ENCODE results near the gene C12orf75. TPM values are rescaled to one million over a fixed set of nuclear protein-coding genes. Genes with fewer than 3 reads are reported as not detected.
A peak's percentile ranks its signal among the peaks of the same experiment; 100 is the strongest.

Gene C12orf75
- total and polyA plus RNA-seq, 2 experiments from 2014 or later: 43.9 to 69.8 TPM

DNA sequence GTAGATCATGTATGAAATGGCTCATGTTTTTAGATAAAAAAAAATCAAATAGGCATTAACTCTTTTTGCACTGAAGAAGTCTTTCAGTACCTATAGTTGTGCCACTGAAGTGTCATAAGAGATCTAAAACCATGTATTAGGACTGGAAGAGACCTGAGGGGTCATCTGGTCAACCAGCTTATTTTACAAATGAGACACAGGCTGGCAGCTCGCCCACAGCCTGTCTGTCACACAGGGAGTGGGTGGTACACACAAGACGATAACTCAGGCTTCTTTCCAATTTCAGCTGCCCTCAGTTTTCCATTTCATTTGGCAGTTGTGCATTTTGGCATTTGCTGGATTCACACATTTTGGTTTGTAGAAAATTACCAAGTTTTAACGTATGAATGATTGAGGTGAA is 34.7 kb downstream of the C12orf75 start (continued):
- TF ChIP-seq, protein P1, sequence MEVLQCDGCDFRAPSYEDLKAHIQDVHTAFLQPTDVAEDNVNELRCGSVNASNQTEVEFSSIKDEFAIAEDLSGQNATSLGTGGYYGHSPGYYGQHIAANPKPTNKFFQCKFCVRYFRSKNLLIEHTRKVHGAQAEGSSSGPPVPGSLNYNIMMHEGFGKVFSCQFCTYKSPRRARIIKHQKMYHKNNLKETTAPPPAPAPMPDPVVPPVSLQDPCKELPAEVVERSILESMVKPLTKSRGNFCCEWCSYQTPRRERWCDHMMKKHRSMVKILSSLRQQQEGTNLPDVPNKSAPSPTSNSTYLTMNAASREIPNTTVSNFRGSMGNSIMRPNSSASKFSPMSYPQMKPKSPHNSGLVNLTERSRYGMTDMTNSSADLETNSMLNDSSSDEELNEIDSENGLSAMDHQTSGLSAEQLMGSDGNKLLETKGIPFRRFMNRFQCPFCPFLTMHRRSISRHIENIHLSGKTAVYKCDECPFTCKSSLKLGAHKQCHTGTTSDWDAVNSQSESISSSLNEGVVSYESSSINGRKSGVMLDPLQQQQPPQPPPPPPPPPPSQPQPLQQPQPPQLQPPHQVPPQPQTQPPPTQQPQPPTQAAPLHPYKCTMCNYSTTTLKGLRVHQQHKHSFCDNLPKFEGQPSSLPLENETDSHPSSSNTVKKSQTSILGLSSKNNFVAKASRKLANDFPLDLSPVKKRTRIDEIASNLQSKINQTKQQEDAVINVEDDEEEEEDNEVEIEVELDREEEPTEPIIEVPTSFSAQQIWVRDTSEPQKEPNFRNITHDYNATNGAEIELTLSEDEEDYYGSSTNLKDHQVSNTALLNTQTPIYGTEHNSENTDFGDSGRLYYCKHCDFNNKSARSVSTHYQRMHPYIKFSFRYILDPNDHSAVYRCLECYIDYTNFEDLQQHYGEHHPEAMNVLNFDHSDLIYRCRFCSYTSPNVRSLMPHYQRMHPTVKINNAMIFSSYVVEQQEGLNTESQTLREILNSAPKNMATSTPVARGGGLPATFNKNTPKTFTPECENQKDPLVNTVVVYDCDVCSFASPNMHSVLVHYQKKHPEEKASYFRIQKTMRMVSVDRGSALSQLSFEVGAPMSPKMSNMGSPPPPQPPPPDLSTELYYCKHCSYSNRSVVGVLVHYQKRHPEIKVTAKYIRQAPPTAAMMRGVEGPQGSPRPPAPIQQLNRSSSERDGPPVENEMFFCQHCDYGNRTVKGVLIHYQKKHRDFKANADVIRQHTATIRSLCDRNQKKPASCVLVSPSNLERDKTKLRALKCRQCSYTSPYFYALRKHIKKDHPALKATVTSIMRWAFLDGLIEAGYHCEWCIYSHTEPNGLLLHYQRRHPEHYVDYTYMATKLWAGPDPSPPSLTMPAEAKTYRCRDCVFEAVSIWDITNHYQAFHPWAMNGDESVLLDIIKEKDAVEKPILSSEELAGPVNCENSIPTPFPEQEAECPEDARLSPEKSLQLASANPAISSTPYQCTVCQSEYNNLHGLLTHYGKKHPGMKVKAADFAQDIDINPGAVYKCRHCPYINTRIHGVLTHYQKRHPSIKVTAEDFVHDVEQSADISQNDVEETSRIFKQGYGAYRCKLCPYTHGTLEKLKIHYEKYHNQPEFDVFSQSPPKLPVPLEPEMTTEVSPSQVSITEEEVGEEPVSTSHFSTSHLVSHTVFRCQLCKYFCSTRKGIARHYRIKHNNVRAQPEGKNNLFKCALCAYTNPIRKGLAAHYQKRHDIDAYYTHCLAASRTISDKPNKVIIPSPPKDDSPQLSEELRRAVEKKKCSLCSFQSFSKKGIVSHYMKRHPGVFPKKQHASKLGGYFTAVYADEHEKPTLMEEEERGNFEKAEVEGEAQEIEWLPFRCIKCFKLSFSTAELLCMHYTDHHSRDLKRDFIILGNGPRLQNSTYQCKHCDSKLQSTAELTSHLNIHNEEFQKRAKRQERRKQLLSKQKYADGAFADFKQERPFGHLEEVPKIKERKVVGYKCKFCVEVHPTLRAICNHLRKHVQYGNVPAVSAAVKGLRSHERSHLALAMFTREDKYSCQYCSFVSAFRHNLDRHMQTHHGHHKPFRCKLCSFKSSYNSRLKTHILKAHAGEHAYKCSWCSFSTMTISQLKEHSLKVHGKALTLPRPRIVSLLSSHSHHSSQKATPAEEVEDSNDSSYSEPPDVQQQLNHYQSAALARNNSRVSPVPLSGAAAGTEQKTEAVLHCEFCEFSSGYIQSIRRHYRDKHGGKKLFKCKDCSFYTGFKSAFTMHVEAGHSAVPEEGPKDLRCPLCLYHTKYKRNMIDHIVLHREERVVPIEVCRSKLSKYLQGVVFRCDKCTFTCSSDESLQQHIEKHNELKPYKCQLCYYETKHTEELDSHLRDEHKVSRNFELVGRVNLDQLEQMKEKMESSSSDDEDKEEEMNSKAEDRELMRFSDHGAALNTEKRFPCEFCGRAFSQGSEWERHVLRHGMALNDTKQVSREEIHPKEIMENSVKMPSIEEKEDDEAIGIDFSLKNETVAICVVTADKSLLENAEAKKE (CRISPR knock-in tag; IDR thresholded peaks at IDR 0.05): no peak
- TF ChIP-seq, protein P2, sequence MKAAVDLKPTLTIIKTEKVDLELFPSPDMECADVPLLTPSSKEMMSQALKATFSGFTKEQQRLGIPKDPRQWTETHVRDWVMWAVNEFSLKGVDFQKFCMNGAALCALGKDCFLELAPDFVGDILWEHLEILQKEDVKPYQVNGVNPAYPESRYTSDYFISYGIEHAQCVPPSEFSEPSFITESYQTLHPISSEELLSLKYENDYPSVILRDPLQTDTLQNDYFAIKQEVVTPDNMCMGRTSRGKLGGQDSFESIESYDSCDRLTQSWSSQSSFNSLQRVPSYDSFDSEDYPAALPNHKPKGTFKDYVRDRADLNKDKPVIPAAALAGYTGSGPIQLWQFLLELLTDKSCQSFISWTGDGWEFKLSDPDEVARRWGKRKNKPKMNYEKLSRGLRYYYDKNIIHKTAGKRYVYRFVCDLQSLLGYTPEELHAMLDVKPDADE (IDR thresholded peaks at IDR 0.05): no peak

DNA sequence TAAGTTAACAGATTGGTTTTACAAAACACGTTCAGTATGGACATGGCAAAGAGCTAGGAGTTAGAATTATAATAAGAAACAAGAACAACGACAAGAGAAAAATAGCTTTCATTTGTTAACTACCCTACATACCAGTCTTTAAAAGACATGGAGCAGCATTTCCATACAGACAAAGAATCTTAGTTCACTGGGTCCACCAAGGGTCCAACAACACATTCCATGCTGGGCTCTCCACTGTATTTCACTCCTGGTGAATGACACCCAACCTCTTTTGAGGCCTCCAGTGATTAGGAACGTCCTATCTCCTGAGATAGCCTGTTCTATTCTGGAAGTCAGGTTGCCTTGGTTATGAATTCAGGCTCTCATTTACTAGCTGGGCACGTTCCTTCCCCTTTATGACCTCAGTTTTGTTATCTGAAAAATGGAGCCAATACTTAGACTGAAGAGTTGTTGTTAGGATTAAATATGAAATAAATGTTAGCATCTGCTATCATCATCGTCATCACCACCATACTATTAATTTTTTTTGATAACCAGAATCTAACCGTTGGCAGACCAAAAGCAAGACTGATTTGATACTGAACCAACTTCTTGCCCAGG is 37.7 kb downstream of the C12orf75 start:
- TF ChIP-seq, protein P1 (CRISPR knock-in tag; IDR thresholded peaks at IDR 0.05): peak; percentile 98
- TF ChIP-seq EZH2 (IDR thresholded peaks at IDR 0.05; ENCODE audit: low read depth, unreplicated experiment): no peak
- Histone ChIP-seq H3K4me3 (no peak overlapping the region), H3K4me2 (peak overlapping the region; percentile 20; the same call in 1 of the 2 replicates), H2AFZ (no peak overlapping the region), H4K20me1 (replicated peaks; ENCODE audit: insufficient read depth) (no peaks in the 10 kb centered on the region), H3K36me3 (ENCODE audit: insufficient read depth) (no peaks in the 10 kb centered on the region; the same call in 1 of the 2 replicates), H3K9me2 (ENCODE audit: insufficient read depth) (no peaks in the 10 kb centered on the region), H3K4me1 (ENCODE audit: insufficient read depth) (peaks cover 10% of the 10 kb centered on the region; the same call in 1 of the 2 replicates), H3F3A (replicated peaks; ENCODE audit: low read depth) (no peaks in the 10 kb centered on the region), H3K27me3 (ENCODE audit: insufficient read depth) (no peaks in the 10 kb centered on the region), H3K79me2 (replicated peaks; ENCODE audit: insufficient read depth) (no peaks in the 10 kb centered on the region), H3K27ac (ENCODE audit: low read depth) (peak overlapping the region; percentile 10; the same call in 1 of the 2 replicates)
- Mint-ChIP-seq H3K27me3 (ENCODE audit: insufficient read depth, low read depth, poor library complexity) (no peaks in the 10 kb centered on the region), H3K36me3 (ENCODE audit: low read depth) (peaks cover 3% of the 10 kb centered on the region; the same call in 1 of the 3 replicates), H3K4me3 (no peak overlapping the region), H3K4me1 (peaks cover 14% of the 10 kb centered on the region), H3K27ac (0 out of 2 replicates have a peak overlapping the region, but pooled peaks have one; percentile 42), H3K9me3 (no peaks in the 10 kb centered on the region)
- peak; percentile 92 for ATAC-seq
- DNase-seq (ENCODE audit: low spot score): peak; percentile 59

Measured in GM23338 (cell line).